NCI-H1092 (cell line): Measurements from ENCODE around the gene GLT6D1.

Experiments
- DNase-seq: peaks from one replicate; lab custom pipeline; 2025; lab: John Stamatoyannopoulos, UW

GLT6D1 gene

GRCh38 chr9:135622415-135623020 lies 16.8 kb downstream of the GLT6D1 start:
- no peak for DNase-seq

GRCh38 chr9:135620558-135620957 lies 18.8 kb downstream of the GLT6D1 start:
- DNase-seq = no peak

- no peak for DNase-seq
These were observed 19.8 kb downstream of the GLT6D1 start for GRCh38 chr9:135619599-135619886.

- DNase-seq = no peak
These were observed 20.3 kb downstream of the GLT6D1 start for GRCh38 chr9:135618866-135619598.

GRCh38 chr9:135617991-135618411 lies 21.3 kb downstream of the GLT6D1 start:
- DNase-seq = no peak

GRCh38 chr9:135617538-135617900 lies 21.8 kb downstream of the GLT6D1 start:
- DNase-seq = no peak

- no peak for DNase-seq
These were observed 22.5 kb downstream of the GLT6D1 start for GRCh38 chr9:135616619-135617537.

- DNase-seq = no peak
These were observed 23.4 kb downstream of the GLT6D1 start for GRCh38 chr9:135615666-135616618.

GRCh38 chr9:135614821-135615665 lies 24.3 kb downstream of the GLT6D1 start:
- no peak for DNase-seq

GRCh38 chr9:135613946-135614805 lies 25.2 kb downstream of the GLT6D1 start:
- no peak for DNase-seq

GRCh38 chr9:135612981-135613910 lies 26.1 kb downstream of the GLT6D1 start:
- DNase-seq = no peak

- no peak for DNase-seq
These were observed 26.9 kb downstream of the GLT6D1 start for GRCh38 chr9:135612437-135612836.

GRCh38 chr9:135611875-135612209 lies 27.5 kb downstream of the GLT6D1 start:
- no peak for DNase-seq

- no peak for DNase-seq
These were observed 28.0 kb downstream of the GLT6D1 start for GRCh38 chr9:135611142-135611874.

GRCh38 chr9:135610290-135611141 lies 28.8 kb downstream of the GLT6D1 start:
- DNase-seq = no peak

GRCh38 chr9:135609366-135609955 lies 29.9 kb downstream of the GLT6D1 start:
- DNase-seq = no peak

GRCh38 chr9:135608999-135609317 lies 30.4 kb downstream of the GLT6D1 start:
- DNase-seq = no peak
